SHP77 (cell line): ENCODE results near the gene AMTN.
A peak's percentile ranks its signal among the peaks of the same experiment; 100 is the strongest.

ENCODE experiments used
- DNase-seq, 2 experiments: peaks; one replicate each; lab custom pipeline; 2025; lab: John Stamatoyannopoulos, UW

AMTN gene

GRCh38 chr4:70559924-70560323, 41.6 kb downstream of the AMTN start:
- no peak for DNase-seq

GRCh38 chr4:70564033-70564432, 45.7 kb downstream of the AMTN start:
- DNase-seq = peak; percentile 54 to 59

- no peak for DNase-seq
Measured at GRCh38 chr4:70570796-70571195, 52.4 kb downstream of the AMTN start.

GRCh38 chr4:70571772-70572171, 53.4 kb downstream of the AMTN start:
- no peak for DNase-seq

GRCh38 chr4:70575964-70576363, 57.6 kb downstream of the AMTN start:
- DNase-seq = no peak

- DNase-seq = no peak
Measured at GRCh38 chr4:70577220-70577927, 59.0 kb downstream of the AMTN start.

GRCh38 chr4:70581980-70582379, 63.6 kb downstream of the AMTN start:
- no peak for DNase-seq
